ENCODE measurements around the gene HIRIP3. TPM values are rescaled to one million over a fixed set of nuclear protein-coding genes. Genes with fewer than 3 reads are reported as not detected.
A peak's percentile ranks its signal among the peaks of the same experiment; 100 is the strongest.

Gene HIRIP3
- total and polyA plus RNA-seq, 2 of the 13 experiments (the other 11 are each of a cell fraction or from before 2014, with no cell fraction given), result 12.6 to 17.2 TPM

- TF ChIP-seq ZNF607 (CRISPR knock-in tag; IDR thresholded peaks at IDR 0.05; ENCODE audit: borderline replicate concordance) (no peak), KDM5B (CRISPR knock-in tag; IDR thresholded peaks at IDR 0.05; ENCODE audit: borderline replicate concordance) (no peak), RORA (CRISPR knock-in tag; IDR thresholded peaks at IDR 0.05) (no peak), KMT2A (CRISPR knock-in tag; IDR thresholded peaks at IDR 0.05) (no peak), POLR2AphosphoS2 (IDR thresholded peaks at IDR 0.05; ENCODE audit: low read depth, low read length) (no peak), ZNF646 (CRISPR knock-in tag; IDR thresholded peaks at IDR 0.05) (no peak), ZBTB7A (CRISPR knock-in tag; IDR thresholded peaks at IDR 0.05) (peak; percentile 13; the same call in 1 of the 2 replicates), KLF15 (CRISPR knock-in tag; IDR thresholded peaks at IDR 0.05; ENCODE audit: borderline replicate concordance) (no peak), HDAC2 (CRISPR knock-in tag; IDR thresholded peaks at IDR 0.05) (no peak), HIVEP1 (CRISPR knock-in tag; IDR thresholded peaks at IDR 0.05) (no peak), CENPT (CRISPR knock-in tag; IDR thresholded peaks at IDR 0.05; ENCODE audit: low read depth) (no peak), ZNF574 (CRISPR knock-in tag; IDR thresholded peaks at IDR 0.05) (no peak), ZNF768 (CRISPR knock-in tag; IDR thresholded peaks at IDR 0.05) (peak; percentile 73; the same call in 1 of the 2 replicates), GTF3A (CRISPR knock-in tag; conservative IDR thresholded peaks at IDR 0.05) (no peak), ZNF264 (CRISPR knock-in tag; IDR thresholded peaks at IDR 0.05) (no peak), NR2F1 (CRISPR knock-in tag; IDR thresholded peaks at IDR 0.05) (no peak), MTERF4 (CRISPR knock-in tag; IDR thresholded peaks at IDR 0.05) (no peak), ZFP36L2 (CRISPR knock-in tag; IDR thresholded peaks at IDR 0.05) (no peak)
- TF ChIP-seq, protein P1, sequence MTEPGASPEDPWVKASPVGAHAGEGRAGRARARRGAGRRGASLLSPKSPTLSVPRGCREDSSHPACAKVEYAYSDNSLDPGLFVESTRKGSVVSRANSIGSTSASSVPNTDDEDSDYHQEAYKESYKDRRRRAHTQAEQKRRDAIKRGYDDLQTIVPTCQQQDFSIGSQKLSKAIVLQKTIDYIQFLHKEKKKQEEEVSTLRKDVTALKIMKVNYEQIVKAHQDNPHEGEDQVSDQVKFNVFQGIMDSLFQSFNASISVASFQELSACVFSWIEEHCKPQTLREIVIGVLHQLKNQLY (CRISPR knock-in tag; IDR thresholded peaks at IDR 0.05), result no peak
Observed at GRCh38 chr16:30028438-30029076, 33.1 kb upstream of the HIRIP3 start (continued).

Measured in HepG2 (cell line).